AG09309 (cell line): ENCODE data around the gene SLC38A3.
A peak's percentile ranks its signal among the peaks of the same experiment; 100 is the strongest.
"Not testable (repeated sequence)": the region's sequence is repeated elsewhere in the genome, so short reads cannot be mapped to it uniquely, and the experiment has no call there.

Experiments
- DNase-seq: peaks from one replicate; pipeline ENCODE4 v3.0.0-alpha.2; 2010; ENCODE audit warnings: low read depth
- H3K4me3 ChIP-seq: 2 replicates; pipeline ENCODE4 v1.5.1; 2011; ENCODE audit warnings: mild to moderate bottlenecking, low read depth, low read length, moderate library complexity; ENCODE audit not compliant: control insufficient read depth
- TF ChIP-seq, protein P1 (sequence below): IDR thresholded peaks from 2 replicates; pipeline ENCODE4 v1.5.1; 2011; ENCODE audit warnings: mild to moderate bottlenecking, low read depth, low read length, inconsistent platforms; ENCODE audit not compliant: insufficient read depth, control insufficient read depth; ENCODE audit errors: missing control alignments

SLC38A3 gene

DNA sequence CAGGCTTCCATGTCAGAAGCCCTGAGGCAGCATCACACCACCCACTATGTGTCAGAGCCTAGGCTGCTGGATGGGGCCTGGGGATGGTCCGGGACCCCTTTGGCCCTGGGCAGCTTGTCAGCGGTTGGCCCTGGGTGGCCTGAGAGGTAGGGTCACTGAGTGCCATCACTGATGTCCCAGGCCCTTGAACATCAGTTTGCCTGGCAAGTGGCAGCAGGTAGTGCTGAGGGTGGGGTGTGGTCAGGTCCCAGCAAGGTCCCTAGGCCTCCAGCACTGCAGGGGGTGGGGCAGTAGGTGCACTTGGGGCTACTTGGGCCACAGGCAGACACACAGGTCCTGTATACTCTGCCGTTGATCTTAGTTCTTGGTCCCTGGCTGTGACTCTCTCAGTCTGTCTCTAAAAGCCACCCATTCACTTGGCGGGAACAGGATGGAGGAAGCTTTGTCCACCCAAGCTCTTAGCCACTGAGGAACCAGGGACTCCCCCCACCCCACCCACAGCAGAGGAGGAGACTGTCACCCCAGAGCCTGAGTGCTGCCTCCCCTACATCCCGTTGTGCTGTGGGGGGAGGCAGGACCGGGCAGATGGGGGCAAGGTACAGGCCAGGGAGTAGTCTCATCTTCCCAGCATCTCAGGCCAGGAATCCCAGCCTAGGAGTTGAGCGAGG is 36.8 kb downstream of the SLC38A3 start:
- no peak overlapping the region for H3K4me3 ChIP-seq
- TF ChIP-seq, protein P1, sequence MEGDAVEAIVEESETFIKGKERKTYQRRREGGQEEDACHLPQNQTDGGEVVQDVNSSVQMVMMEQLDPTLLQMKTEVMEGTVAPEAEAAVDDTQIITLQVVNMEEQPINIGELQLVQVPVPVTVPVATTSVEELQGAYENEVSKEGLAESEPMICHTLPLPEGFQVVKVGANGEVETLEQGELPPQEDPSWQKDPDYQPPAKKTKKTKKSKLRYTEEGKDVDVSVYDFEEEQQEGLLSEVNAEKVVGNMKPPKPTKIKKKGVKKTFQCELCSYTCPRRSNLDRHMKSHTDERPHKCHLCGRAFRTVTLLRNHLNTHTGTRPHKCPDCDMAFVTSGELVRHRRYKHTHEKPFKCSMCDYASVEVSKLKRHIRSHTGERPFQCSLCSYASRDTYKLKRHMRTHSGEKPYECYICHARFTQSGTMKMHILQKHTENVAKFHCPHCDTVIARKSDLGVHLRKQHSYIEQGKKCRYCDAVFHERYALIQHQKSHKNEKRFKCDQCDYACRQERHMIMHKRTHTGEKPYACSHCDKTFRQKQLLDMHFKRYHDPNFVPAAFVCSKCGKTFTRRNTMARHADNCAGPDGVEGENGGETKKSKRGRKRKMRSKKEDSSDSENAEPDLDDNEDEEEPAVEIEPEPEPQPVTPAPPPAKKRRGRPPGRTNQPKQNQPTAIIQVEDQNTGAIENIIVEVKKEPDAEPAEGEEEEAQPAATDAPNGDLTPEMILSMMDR = no peak
- no peak for DNase-seq

- no peak for DNase-seq
- TF ChIP-seq, protein P1 = no peak
- H3K4me3 ChIP-seq = no peak overlapping the region
Observed at GRCh38 chr3:50242381-50242770, 37.3 kb downstream of the SLC38A3 start.

GRCh38 chr3:50242851-50243542 is 37.9 kb downstream of the SLC38A3 start:
- TF ChIP-seq, protein P1 = no peak
- no peak overlapping the region for H3K4me3 ChIP-seq
- DNase-seq = no peak

- TF ChIP-seq, protein P1 = no peak
- no peak for DNase-seq
- no peak overlapping the region for H3K4me3 ChIP-seq
Observed at GRCh38 chr3:50243543-50243895, 38.4 kb downstream of the SLC38A3 start.

GRCh38 chr3:50244813-50245212 is 39.7 kb downstream of the SLC38A3 start:
- not testable (repeated sequence) for H3K4me3 ChIP-seq, DNase-seq

DNA sequence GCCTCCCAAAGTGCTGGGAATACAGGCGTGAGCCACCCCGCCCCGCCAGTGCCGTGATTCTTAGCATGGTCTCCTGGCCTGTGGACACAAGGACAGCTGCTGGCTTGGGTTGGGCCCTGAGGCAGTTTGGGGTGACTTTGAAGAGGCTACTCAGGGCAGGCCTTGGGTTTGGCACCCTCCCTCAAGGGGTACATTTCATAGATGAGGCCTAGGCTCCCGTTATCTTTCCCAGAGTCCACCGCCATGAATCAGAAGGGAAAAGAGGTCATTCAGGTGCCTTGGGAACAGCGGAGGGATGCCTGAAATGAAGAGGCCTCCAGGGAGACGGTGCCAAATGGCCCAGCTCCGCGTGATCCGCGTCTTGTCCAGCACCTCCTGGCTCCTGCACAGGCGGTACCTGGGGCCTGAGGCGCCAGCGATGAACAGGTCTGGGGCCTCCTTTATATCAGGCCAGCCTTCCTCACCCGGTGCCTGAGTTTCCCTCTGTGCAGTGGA is 40.2 kb downstream of the SLC38A3 start:
- peak overlapping the region; percentile 40 for H3K4me3 ChIP-seq
- DNase-seq = no peak
- TF ChIP-seq, protein P1 = no peak

GRCh38 chr3:50245831-50246516 is 40.9 kb downstream of the SLC38A3 start:
- H3K4me3 ChIP-seq = peak overlapping the region; percentile 40
- DNase-seq = peak; percentile 57
- TF ChIP-seq, protein P1 = peak; percentile 100
